ENCODE measurements around the gene GFRA3.

GFRA3 gene

DNA sequence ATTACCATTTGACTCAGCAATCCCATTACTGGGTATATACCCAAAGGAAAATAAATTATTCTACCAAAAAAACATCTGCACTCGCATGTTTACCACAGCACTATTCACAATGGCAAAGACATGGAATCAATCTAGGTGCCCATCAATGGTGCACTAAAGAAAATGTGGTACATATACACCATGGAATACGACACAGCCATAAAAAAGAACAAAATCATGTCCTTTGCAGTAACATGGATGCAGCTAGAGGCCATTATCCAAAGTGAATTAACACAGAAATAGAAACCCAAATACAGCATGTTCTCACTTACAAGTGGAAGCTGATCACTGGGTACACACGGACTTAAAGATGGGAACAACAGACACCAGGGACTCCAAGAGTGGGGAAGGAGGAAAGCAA is 63.4 kb downstream of the GFRA3 start:
- no peak overlapping the region for H3K4me3 ChIP-seq (ENCODE audit: low read length)
- no peaks in the 10 kb centered on the region for H3K27me3 ChIP-seq (ENCODE audit: control insufficient read depth, low read length)
- H3K9me2 ChIP-seq (replicated peaks; ENCODE audit: control insufficient read depth, low read length): no peaks in the 10 kb centered on the region
- peaks cover 61% of the 10 kb centered on the region for H3K79me2 ChIP-seq (ENCODE audit: control insufficient read depth, low read length)
- H3K9me3 ChIP-seq (ENCODE audit: control insufficient read depth, insufficient read depth, low read length): no peaks in the 10 kb centered on the region
- peaks cover 18% of the 10 kb centered on the region for H3K4me1 ChIP-seq (ENCODE audit: control insufficient read depth, low read length)
- H3K4me2 ChIP-seq (ENCODE audit: low read length): no peak overlapping the region
- no peaks in the 10 kb centered on the region for H4K20me1 ChIP-seq (ENCODE audit: control insufficient read depth, insufficient read depth, low read depth, low read length)
- no peak for TF ChIP-seq EZH2phosphoT487 (IDR thresholded peaks at IDR 0.05; ENCODE audit: borderline replicate concordance, low read length)
- TF ChIP-seq, protein P1, sequence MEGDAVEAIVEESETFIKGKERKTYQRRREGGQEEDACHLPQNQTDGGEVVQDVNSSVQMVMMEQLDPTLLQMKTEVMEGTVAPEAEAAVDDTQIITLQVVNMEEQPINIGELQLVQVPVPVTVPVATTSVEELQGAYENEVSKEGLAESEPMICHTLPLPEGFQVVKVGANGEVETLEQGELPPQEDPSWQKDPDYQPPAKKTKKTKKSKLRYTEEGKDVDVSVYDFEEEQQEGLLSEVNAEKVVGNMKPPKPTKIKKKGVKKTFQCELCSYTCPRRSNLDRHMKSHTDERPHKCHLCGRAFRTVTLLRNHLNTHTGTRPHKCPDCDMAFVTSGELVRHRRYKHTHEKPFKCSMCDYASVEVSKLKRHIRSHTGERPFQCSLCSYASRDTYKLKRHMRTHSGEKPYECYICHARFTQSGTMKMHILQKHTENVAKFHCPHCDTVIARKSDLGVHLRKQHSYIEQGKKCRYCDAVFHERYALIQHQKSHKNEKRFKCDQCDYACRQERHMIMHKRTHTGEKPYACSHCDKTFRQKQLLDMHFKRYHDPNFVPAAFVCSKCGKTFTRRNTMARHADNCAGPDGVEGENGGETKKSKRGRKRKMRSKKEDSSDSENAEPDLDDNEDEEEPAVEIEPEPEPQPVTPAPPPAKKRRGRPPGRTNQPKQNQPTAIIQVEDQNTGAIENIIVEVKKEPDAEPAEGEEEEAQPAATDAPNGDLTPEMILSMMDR (IDR thresholded peaks at IDR 0.05; ENCODE audit: low read depth, low read length, poor library complexity, severe bottlenecking): no peak
- peaks cover 34% of the 10 kb centered on the region for H3K36me3 ChIP-seq (ENCODE audit: control insufficient read depth, low read length)
- no peak overlapping the region for H3K27ac ChIP-seq (ENCODE audit: low read depth, low read length)
- H3F3A ChIP-seq (ENCODE audit: control insufficient read depth, insufficient read depth): no peaks in the 10 kb centered on the region
